SK-N-SH (cell line): ENCODE data around the gene SIL1. TPM values are rescaled to one million over a fixed set of nuclear protein-coding genes. Genes with fewer than 3 reads are reported as not detected.

Experiments used
- CTCF ChIA-PET: fragments of 300-600, 350-600 bp; formaldehyde crosslinking; extraction: SDS; loops from one replicate; lab custom pipeline; 2021; lab: Yijun Ruan, JAX
- POLR2A ChIA-PET: fragments of 350-600 bp; sonication (Branson Sonifier 250); formaldehyde crosslinking; extraction: SDS; loops from one replicate; lab custom pipeline; 2020; ENCODE audit warnings: antibody characterized with exemption, inconsistent platforms; lab: Yijun Ruan, JAX
- DNase-seq: peaks from one replicate; pipeline ENCODE4 v3.0.0; 2012
- H2AFZ ChIP-seq: fragments of 200-600 bp; sonication (generic); 2 replicates; pipeline ENCODE4 v1.8.1; 2016; ENCODE audit warnings: antibody characterized with exemption, mild to moderate bottlenecking, low read depth
- H3F3A ChIP-seq: fragments of 200-600 bp; sonication (generic); replicated peaks from 2 replicates; pipeline ENCODE3; 2016; ENCODE audit warnings: antibody characterized with exemption, mild to moderate bottlenecking; ENCODE audit not compliant: insufficient read depth
- H3K27ac ChIP-seq, 2 experiments: fragments of 200-500 bp in 1 of 2; fragments of 200-600 bp in 1 of 2; sonication (Bioruptor generic) in 1 of 2; sonication (generic), shearing (Covaris generic) in 1 of 2; 2 replicates each; pipeline versions ENCODE4 v1.5.1 to v1.6.1; 2014 to 2016; ENCODE audit warnings: low read depth in 2 of 2, inconsistent platforms in 1 of 2, low read length in 1 of 2, mild to moderate bottlenecking in 1 of 2, mixed read lengths in 1 of 2
- H3K27me3 ChIP-seq: fragments of 200-600 bp; sonication (generic), shearing (Covaris generic); 2 replicates; pipeline ENCODE4 v1.6.1; 2016; ENCODE audit warnings: mixed run types; ENCODE audit not compliant: insufficient read depth
- H3K36me3 ChIP-seq, 2 experiments: fragments of 200-500 bp in 1 of 2; fragments of 200-600 bp in 1 of 2; sonication (Bioruptor generic) in 1 of 2; sonication (generic) in 1 of 2; replicated peaks in 1 of 2; 2 replicates each; pipeline versions ENCODE3 to v1.5.1; 2014 to 2016; ENCODE audit warnings: low read length in 1 of 2, mild to moderate bottlenecking in 1 of 2; ENCODE audit not compliant: insufficient read depth in 2 of 2, control insufficient read depth in 1 of 2
- H3K4me1 ChIP-seq, 2 experiments: fragments of 200-500 bp in 1 of 2; fragments of 200-600 bp in 1 of 2; sonication (Bioruptor generic) in 1 of 2; sonication (generic), shearing (Covaris generic) in 1 of 2; 2 replicates each; pipeline versions ENCODE4 v1.5.1 to v1.6.1; 2014 to 2016; ENCODE audit warnings: low read depth in 1 of 2, low read length in 1 of 2, mixed run types in 1 of 2; ENCODE audit not compliant: insufficient read depth in 2 of 2, control insufficient read depth in 1 of 2
- H3K4me2 ChIP-seq: fragments of 200-600 bp; sonication (generic), shearing (Covaris generic); 2 replicates; pipeline ENCODE4 v1.6.1; 2017; ENCODE audit warnings: mixed run types
- H3K4me3 ChIP-seq, 2 experiments: fragments of 200-500 bp in 1 of 2; fragments of 200-600 bp in 1 of 2; sonication (Bioruptor generic) in 1 of 2; sonication (generic), shearing (Covaris generic) in 1 of 2; 2 replicates each; pipeline versions ENCODE4 v1.5.1 to v1.8.1; 2014 to 2016; ENCODE audit warnings: low read depth in 2 of 2, inconsistent platforms in 1 of 2, low read length in 1 of 2, mild to moderate bottlenecking in 1 of 2, mixed read lengths in 1 of 2, moderate library complexity in 1 of 2
- H3K79me2 ChIP-seq: fragments of 200-600 bp; sonication (generic); 2 replicates; pipeline ENCODE4 v1.8.1; 2017; ENCODE audit warnings: mild to moderate bottlenecking; ENCODE audit not compliant: insufficient read depth
- H3K9ac ChIP-seq: fragments of 200-600 bp; sonication (generic); 2 replicates; pipeline ENCODE4 v1.6.1; 2017; ENCODE audit warnings: mixed run types
- H3K9me2 ChIP-seq: fragments of 200-600 bp; sonication (generic); 2 replicates; pipeline ENCODE4 v1.6.1; 2017; ENCODE audit warnings: mixed run types
- H3K9me3 ChIP-seq: fragments of 200-600 bp; sonication (generic); 2 replicates; pipeline ENCODE4 v1.6.1; 2017; ENCODE audit warnings: mixed run types, mild to moderate bottlenecking, moderate library complexity
- H4K20me1 ChIP-seq: fragments of 200-600 bp; sonication (generic); 2 replicates; pipeline ENCODE4 v1.6.1; 2017; ENCODE audit warnings: mild to moderate bottlenecking, mixed run types; ENCODE audit not compliant: insufficient read depth
- EZH2phosphoT487 ChIP-seq: fragments of 200-600 bp; sonication (generic); IDR thresholded peaks from 2 replicates; pipeline ENCODE4 v1.6.1; 2017; ENCODE audit warnings: low read depth, mixed run types, mild to moderate bottlenecking, antibody characterized with exemption, moderate library complexity, borderline replicate concordance
- FOXJ3 ChIP-seq: sonication (generic); formaldehyde crosslinking; IDR thresholded peaks from 2 replicates; pipeline ENCODE4 v1.5.1; 2020; ENCODE audit warnings: mild to moderate bottlenecking, missing genetic modification reagents
- GATA2 ChIP-seq: sonication (generic); formaldehyde crosslinking; IDR thresholded peaks from 2 replicates; pipeline ENCODE4 v1.5.0; 2020; ENCODE audit warnings: mild to moderate bottlenecking, missing genetic modification reagents
- IRF3 ChIP-seq: fragments of 150-350 bp; IDR thresholded peaks from 2 replicates; pipeline ENCODE4 v1.6.1; 2016; ENCODE audit warnings: mild to moderate bottlenecking, low read depth, low read length
- JUND ChIP-seq: IDR thresholded peaks from 2 replicates; pipeline ENCODE4 v1.4.0; 2012
- MEF2A ChIP-seq: IDR thresholded peaks from 2 replicates; pipeline ENCODE4 v1.4.0; 2012; ENCODE audit warnings: low read depth, borderline replicate concordance
- MXI1 ChIP-seq: IDR thresholded peaks from 2 replicates; pipeline ENCODE4 v1.6.1; 2012; ENCODE audit warnings: mild to moderate bottlenecking, low read depth, low read length, improper control_type of control experiment
- NFIC ChIP-seq: IDR thresholded peaks from 2 replicates; pipeline ENCODE4 v1.4.0; 2012; ENCODE audit warnings: borderline replicate concordance
- NRF1 ChIP-seq: IDR thresholded peaks from 2 replicates; pipeline ENCODE4 v1.6.1; 2012; ENCODE audit warnings: low read depth, mild to moderate bottlenecking, low read length
- PBX3 ChIP-seq: IDR thresholded peaks from 2 replicates; pipeline ENCODE4; 2012
- POLR2AphosphoS5 ChIP-seq: IDR thresholded peaks from 2 replicates; pipeline ENCODE4 v1.6.1; 2012; ENCODE audit warnings: low read depth, low read length
- RAD21 ChIP-seq: IDR thresholded peaks from 2 replicates; pipeline ENCODE4 v1.6.1; 2012; ENCODE audit warnings: mild to moderate bottlenecking, low read length
- RCOR1 ChIP-seq: fragments of 150-350 bp; IDR thresholded peaks from 2 replicates; pipeline ENCODE4 v1.6.1; 2017; ENCODE audit warnings: antibody characterized with exemption, low read length
- REST ChIP-seq: IDR thresholded peaks from 2 replicates; pipeline ENCODE4 v1.6.1; 2012; ENCODE audit warnings: mild to moderate bottlenecking, low read depth, low read length, moderate library complexity
- SIN3A ChIP-seq: IDR thresholded peaks from 2 replicates; pipeline ENCODE4 v1.6.1; 2012; ENCODE audit warnings: low read depth, mild to moderate bottlenecking, low read length, moderate library complexity, borderline replicate concordance
- TAF1 ChIP-seq: IDR thresholded peaks from 2 replicates; pipeline ENCODE4 v1.6.1; 2012; ENCODE audit warnings: low read depth, mild to moderate bottlenecking, low read length, moderate library complexity, borderline replicate concordance
- USF1 ChIP-seq: IDR thresholded peaks from 2 replicates; pipeline ENCODE4 v1.4.0; 2012; ENCODE audit warnings: low read depth, borderline replicate concordance
- YY1 ChIP-seq: IDR thresholded peaks from 2 replicates; pipeline ENCODE4 v1.4.0; 2012; ENCODE audit warnings: low read depth, mild to moderate bottlenecking
- ZBTB33 ChIP-seq: IDR thresholded peaks from 2 replicates; pipeline ENCODE4 v1.4.0; 2012; ENCODE audit warnings: low read depth, borderline replicate concordance
- WGBS: methylation state at CpG from one replicate; pipeline ENCODE4 v1.1.6; 2017; ENCODE audit warnings: low lambda C conversion rate; 5-methylcytosine and 5-hydroxymethylcytosine counted together
- polyA plus RNA-seq, 3 experiments: library from polyadenylated mRNA; depleted of rRNA; stranded (reverse); fragments of >200 nt; gene quantifications; 2 replicates each; pipeline ENCODE4 v1.2.3, GENCODE V29; 2012

Gene SIL1
- polyA plus RNA-seq, 1 of the 3 experiments (the other 2 are of a cell fraction): 25.9 TPM

GRCh38 chr5:139186752-139187326, 11.3 kb downstream of the SIL1 start:
- peaks cover 7 to 20% of the 10 kb centered on the region in 2 experiments for H3K4me1 ChIP-seq
- POLR2A ChIA-PET: no interaction called here

More at GRCh38 chr5:139186752-139187326, 11.3 kb downstream of the SIL1 start:
- CTCF ChIA-PET: interaction anchor here (1.2 kb wide), 1 partner anchor 10 kb away, joined by 3 read pairs; no protein-coding TSS in a partner anchor
- H3K9me2 ChIP-seq: no peaks in the 10 kb centered on the region
- no peaks in the 10 kb centered on the region for H3K79me2 ChIP-seq
- TF ChIP-seq GATA2 (no peak), PBX3 (no peak), SIN3A (no peak), EZH2phosphoT487 (no peak), TAF1 (no peak), RCOR1 (no peak), JUND (no peak), POLR2AphosphoS5 (no peak), IRF3 (no peak), YY1 (no peak), NRF1 (no peak), RAD21 (no peak), NFIC (no peak), FOXJ3 (no peak), ZBTB33 (no peak), MEF2A (no peak), USF1 (no peak), MXI1 (no peak), REST (no peak)
- no peak for DNase-seq
- H3K27me3 ChIP-seq: no peaks in the 10 kb centered on the region
- H3K9ac ChIP-seq: no peak overlapping the region
- no peak overlapping the region for H3K4me3 ChIP-seq
- H3F3A ChIP-seq: no peaks in the 10 kb centered on the region
- no peaks in the 10 kb centered on the region for H4K20me1 ChIP-seq
- H3K27ac ChIP-seq: no peak overlapping the region
- H3K9me3 ChIP-seq: no peaks in the 10 kb centered on the region
- H3K36me3 ChIP-seq: peaks cover 0 to 10% of the 10 kb centered on the region in 2 experiments
- 95% methylated on average over 6 of the region's 6 CpGs for WGBS
- H2AFZ ChIP-seq: no peak overlapping the region
- H3K4me2 ChIP-seq: no peak overlapping the region
